A673 (cell line): Measurements from ENCODE around the gene PHF1. TPM values are rescaled to one million over a fixed set of nuclear protein-coding genes. Genes with fewer than 3 reads are reported as not detected.

ENCODE experiments used
- BruUV-seq: library from RNA; stranded (reverse); fragments of 400-500 nt; replicated peaks from 2 replicates; lab custom pipeline; 2021; lab: Mats Ljungman, UMichigan
- CTCF ChIA-PET: fragments of 300-600 bp; sonication (Branson Sonifier 250); formaldehyde crosslinking; loops from one replicate; lab custom pipeline; 2022; ENCODE audit warnings: antibody characterized with exemption; lab: Charles Lee
- POLR2A ChIA-PET: fragments of 300-600 bp; sonication (Branson Sonifier 250); formaldehyde crosslinking; loops from one replicate; lab custom pipeline; 2022; ENCODE audit warnings: antibody characterized with exemption; ENCODE audit not compliant: low non-redundant PET; lab: Charles Lee
- DNase-seq: peaks from one replicate; pipeline ENCODE4 v3.0.0-alpha.2; 2015; ENCODE audit warnings: low spot score
- H3K27ac ChIP-seq: fragments of 200-600 bp; sonication (generic); 2 replicates; pipeline ENCODE4 v1.5.1; 2016; ENCODE audit warnings: mixed run types, low read depth, mild to moderate bottlenecking, mixed read lengths, antibody characterized with exemption, low read length; ENCODE audit not compliant: poor library complexity, severe bottlenecking
- H3K27me3 ChIP-seq: fragments of 200-600 bp; sonication (generic); replicated peaks from 2 replicates; pipeline ENCODE4 v1.6.1; 2017; ENCODE audit warnings: mixed run types, low read depth, mild to moderate bottlenecking, mixed read lengths, antibody characterized with exemption, low read length; ENCODE audit not compliant: insufficient read depth, poor library complexity
- H3K36me3 ChIP-seq: fragments of 200-600 bp; sonication (generic); 2 replicates; pipeline ENCODE4 v1.6.1; 2016; ENCODE audit warnings: mixed run types, mild to moderate bottlenecking, mixed read lengths, antibody characterized with exemption, low read length; ENCODE audit not compliant: insufficient read depth, poor library complexity, severe bottlenecking
- H3K4me1 ChIP-seq: fragments of 200-600 bp; sonication (generic); 2 replicates; pipeline ENCODE4 v1.6.1; 2017; ENCODE audit warnings: mixed run types, mild to moderate bottlenecking, mixed read lengths, antibody characterized with exemption, low read length; ENCODE audit not compliant: insufficient read depth, poor library complexity, severe bottlenecking
- H3K4me3 ChIP-seq: fragments of 200-600 bp; sonication (generic); 2 replicates; pipeline ENCODE4 v1.5.1; 2016; ENCODE audit warnings: low read depth, mixed run types, mild to moderate bottlenecking, mixed read lengths, low read length; ENCODE audit not compliant: poor library complexity, severe bottlenecking
- H3K9me3 ChIP-seq: fragments of 200-600 bp; sonication (generic); 2 replicates; pipeline ENCODE4 v1.6.1; 2016; ENCODE audit warnings: mixed run types, low read depth, mild to moderate bottlenecking, mixed read lengths, antibody characterized with exemption, low read length; ENCODE audit not compliant: poor library complexity, severe bottlenecking
- CTCF ChIP-seq: fragments of 300-800, 200-600 bp; sonication (generic); conservative IDR thresholded peaks from 2 replicates; pipeline ENCODE4 v1.5.1; 2017; ENCODE audit warnings: low read depth, mild to moderate bottlenecking, antibody characterized with exemption, low read length, moderate library complexity, mixed read lengths
- EZH2 ChIP-seq: fragments of 200-600 bp; sonication (generic); IDR thresholded peaks from 2 replicates; pipeline ENCODE4 v1.6.1; 2017; ENCODE audit warnings: borderline replicate concordance, low read depth, mild to moderate bottlenecking, mixed read lengths, antibody characterized with exemption, low read length; ENCODE audit not compliant: poor library complexity, severe bottlenecking
- intact Hi-C: fragments of 100-400 bp; cut with micrococcal nuclease; formaldehyde crosslinking; loops from one replicate; pipeline ENCODE4 v1.10.0; 2022; ENCODE audit not compliant: unreplicated experiment
- total RNA-seq: library from RNA; stranded (reverse); gene quantifications from 2 replicates; pipeline ENCODE4 v1.2.3, GENCODE V29; 2021

Gene PHF1
- total RNA-seq, 1 experiment from 2014 or later = 53.5 TPM

- TSS peak; percentile 19 for BruUV-seq
- H3K27ac ChIP-seq = no peak overlapping the region
- intact Hi-C loops = no loop called here
- ChIA-PET CTCF (no interaction called here), POLR2A (no interaction called here)
- peaks cover 67% of the 10 kb centered on the region for H3K36me3 ChIP-seq
- no peaks in the 10 kb centered on the region for H3K27me3 ChIP-seq
- no peak overlapping the region for H3K4me3 ChIP-seq
- TF ChIP-seq CTCF (no peak), EZH2 (no peak)
- no peaks in the 10 kb centered on the region for H3K4me1 ChIP-seq
- H3K9me3 ChIP-seq = no peaks in the 10 kb centered on the region
- DNase-seq = no peak
These were observed 28.3 kb downstream of the PHF1 start for GRCh38 chr6:33438978-33439594.

- Histone ChIP-seq H3K36me3 (peaks cover 67% of the 10 kb centered on the region), H3K4me1 (no peaks in the 10 kb centered on the region), H3K9me3 (no peaks in the 10 kb centered on the region), H3K27me3 (no peaks in the 10 kb centered on the region), H3K27ac (peak overlapping the region; percentile 10), H3K4me3 (no peak overlapping the region)
- ChIA-PET CTCF (no interaction called here), POLR2A (interaction anchor here (0.7 kb wide), 1 partner anchor 14 kb away, joined by 5 read pairs; the partner anchor contains the start of gene ZBTB9)
- TF ChIP-seq EZH2 (no peak), CTCF (no peak)
- DNase-seq = no peak
- intact Hi-C loops = no loop called here
- no TSS peak for BruUV-seq
These were observed 29.3 kb downstream of the PHF1 start for GRCh38 chr6:33439956-33440648.

GRCh38 chr6:33440649-33441309, 30.0 kb downstream of the PHF1 start:
- no peaks in the 10 kb centered on the region for H3K9me3 ChIP-seq
- no peak overlapping the region for H3K4me3 ChIP-seq
- no peaks in the 10 kb centered on the region for H3K4me1 ChIP-seq
- POLR2A ChIA-PET = no interaction called here
- CTCF ChIA-PET = no interaction called here
- intact Hi-C loops = no loop called here
- TF ChIP-seq EZH2 (no peak), CTCF (no peak)
- H3K36me3 ChIP-seq = peaks cover 62% of the 10 kb centered on the region
- no peak for DNase-seq
- H3K27me3 ChIP-seq = no peaks in the 10 kb centered on the region
- BruUV-seq = TSS peak; percentile 7
- no peak overlapping the region for H3K27ac ChIP-seq
